IMR-90 (cell line): ENCODE data around the gene TCFL5. TPM values are rescaled to one million over a fixed set of nuclear protein-coding genes. Genes with fewer than 3 reads are reported as not detected.
A peak's percentile ranks its signal among the peaks of the same experiment; 100 is the strongest.

Experiments used
- ATAC-seq: fragments of 200-7000 bp; cut with Tn5 transposase; 2 replicates; pipeline ENCODE4 v1.9.1; 2020; ENCODE audit warnings: low read depth, mild to moderate bottlenecking, moderate library complexity
- BruUV-seq: library from RNA; stranded (reverse); fragments of 400-500 nt; replicated peaks from 2 replicates; lab custom pipeline; 2021; lab: Mats Ljungman, UMichigan
- CTCF ChIA-PET: fragments of 300-600 bp; formaldehyde crosslinking; extraction: SDS; loops from one replicate; lab custom pipeline; 2021; ENCODE audit warnings: antibody characterized with exemption; lab: Yijun Ruan, JAX
- POLR2A ChIA-PET: fragments of 300-600 bp; sonication (Branson Sonifier 250); formaldehyde crosslinking; loops from one replicate; lab custom pipeline; 2022; ENCODE audit warnings: antibody characterized with exemption; ENCODE audit not compliant: unreplicated experiment; lab: Charles Lee
- DNase-seq: peaks from one replicate; pipeline ENCODE4 v3.0.0; 2013
- H2AFZ ChIP-seq: replicated peaks from 2 replicates; pipeline ENCODE3; 2013; ENCODE audit warnings: low read length, mild to moderate bottlenecking; ENCODE audit not compliant: poor library complexity
- H2AK5ac ChIP-seq: 2 replicates; pipeline ENCODE4 v1.6.1; 2013; ENCODE audit warnings: low read depth, low read length, inconsistent platforms
- H2AK9ac ChIP-seq: replicated peaks from 2 replicates; pipeline ENCODE3; 2013; ENCODE audit warnings: mild to moderate bottlenecking, low read depth, low read length, moderate library complexity; ENCODE audit not compliant: poor library complexity
- H2BK120ac ChIP-seq: 2 replicates; pipeline ENCODE4 v1.6.1; 2013; ENCODE audit warnings: low read depth, low read length, inconsistent platforms
- H2BK15ac ChIP-seq: 3 replicates; pipeline ENCODE4 v1.6.1; 2013; ENCODE audit warnings: low read depth, low read length, inconsistent platforms
- H2BK20ac ChIP-seq: 2 replicates; pipeline ENCODE4 v1.6.1; 2013; ENCODE audit warnings: low read depth, mild to moderate bottlenecking, inconsistent platforms, low read length, moderate library complexity
- H2BK5ac ChIP-seq: 2 replicates; pipeline ENCODE4 v1.6.1; 2013; ENCODE audit warnings: mild to moderate bottlenecking, low read depth, low read length, inconsistent platforms; ENCODE audit not compliant: poor library complexity, severe bottlenecking
- H3K14ac ChIP-seq: replicated peaks from 2 replicates; pipeline ENCODE4 v1.6.1; 2013; ENCODE audit warnings: low read depth, low read length, inconsistent platforms
- H3K18ac ChIP-seq: 2 replicates; pipeline ENCODE4 v1.6.1; 2013; ENCODE audit warnings: low read depth, low read length, control low read depth
- H3K23ac ChIP-seq: 2 replicates; pipeline ENCODE4 v1.6.1; 2013; ENCODE audit warnings: low read depth, low read length, inconsistent platforms
- H3K27ac ChIP-seq: 2 replicates; pipeline ENCODE4 v1.5.1; 2013; ENCODE audit warnings: mild to moderate bottlenecking, control low read depth, low read length; ENCODE audit not compliant: insufficient read depth
- H3K27me3 ChIP-seq: 2 replicates; pipeline ENCODE4 v1.6.1; 2013; ENCODE audit warnings: low read length; ENCODE audit not compliant: control insufficient read depth, insufficient read depth
- H3K36me3 ChIP-seq: 2 replicates; pipeline ENCODE4 v1.6.1; 2013; ENCODE audit warnings: low read length, mixed read lengths; ENCODE audit not compliant: control insufficient read depth, insufficient read depth
- H3K4ac ChIP-seq: 2 replicates; pipeline ENCODE4 v1.6.1; 2013; ENCODE audit warnings: low read depth, low read length, inconsistent platforms
- H3K4me1 ChIP-seq: 2 replicates; pipeline ENCODE4 v1.6.1; 2013; ENCODE audit warnings: low read length, mixed read lengths; ENCODE audit not compliant: control insufficient read depth, insufficient read depth
- H3K4me2 ChIP-seq: 2 replicates; pipeline ENCODE4 v1.6.1; 2013; ENCODE audit warnings: low read depth, mild to moderate bottlenecking, control low read depth, low read length, moderate library complexity
- H3K4me3 ChIP-seq: 2 replicates; pipeline ENCODE4 v1.5.1; 2013; ENCODE audit warnings: low read depth, mild to moderate bottlenecking, control low read depth, low read length, moderate library complexity; ENCODE audit not compliant: insufficient read depth
- H3K56ac ChIP-seq: 2 replicates; pipeline ENCODE4 v1.6.1; 2013; ENCODE audit warnings: low read length, inconsistent platforms; ENCODE audit not compliant: insufficient read depth; ENCODE audit errors: extremely low read depth
- H3K79me1 ChIP-seq, 2 experiments: 2 replicates each; pipeline ENCODE4 v1.6.1; 2013; ENCODE audit warnings: low read length in 2 of 2, inconsistent platforms in 1 of 2, low read depth in 1 of 2
- H3K9ac ChIP-seq: 2 replicates; pipeline ENCODE4 v1.6.1; 2013; ENCODE audit warnings: low read depth, low read length, control low read depth
- H3K9me1 ChIP-seq: 2 replicates; pipeline ENCODE4 v1.6.1; 2013; ENCODE audit warnings: low read length, inconsistent platforms; ENCODE audit not compliant: insufficient read depth
- H3K9me3 ChIP-seq: 2 replicates; pipeline ENCODE4 v1.6.1; 2013; ENCODE audit warnings: low read length; ENCODE audit not compliant: control insufficient read depth, insufficient read depth
- H4K20me1 ChIP-seq: 2 replicates; pipeline ENCODE4 v1.6.1; 2013; ENCODE audit warnings: low read length, inconsistent platforms; ENCODE audit not compliant: insufficient read depth
- H4K5ac ChIP-seq: 2 replicates; pipeline ENCODE4 v1.6.1; 2013; ENCODE audit warnings: mild to moderate bottlenecking, low read depth, low read length, control low read depth
- H4K8ac ChIP-seq, 2 experiments: 2 replicates each; pipeline ENCODE4 v1.6.1; 2013; ENCODE audit warnings: low read depth in 2 of 2, low read length in 2 of 2, control low read depth in 1 of 2, inconsistent platforms in 1 of 2
- H4K91ac ChIP-seq: 2 replicates; pipeline ENCODE4 v1.6.1; 2013; ENCODE audit warnings: low read depth, low read length, inconsistent platforms; ENCODE audit not compliant: insufficient read depth
- MAZ ChIP-seq: IDR thresholded peaks from 2 replicates; pipeline ENCODE4 v1.6.1; 2012; ENCODE audit warnings: low read depth, mild to moderate bottlenecking, low read length, improper control_type of control experiment, moderate library complexity, borderline replicate concordance
- RFX5 ChIP-seq: IDR thresholded peaks from 2 replicates; pipeline ENCODE4 v1.8.0; 2012; ENCODE audit warnings: low read depth, mild to moderate bottlenecking, low read length, moderate library complexity
- WGBS, 2 experiments: methylation state at CpG; one replicate each; pipeline versions ENCODE4 v1.1.5 to v1.1.7; 2013; ENCODE audit warnings: missing lambda C conversion rate in 2 of 2; ENCODE audit not compliant: insufficient read length in 1 of 2; ENCODE audit errors: extremely low coverage in 2 of 2; 5-methylcytosine and 5-hydroxymethylcytosine counted together
- dilution Hi-C: fragments of 300-500 bp; cut with HindIII; formaldehyde crosslinking; loops from one replicate; pipeline ENCODE4 v1.14.3; 2018; ENCODE audit warnings: low sequenced_read_pairs; ENCODE audit not compliant: unreplicated experiment
- in situ Hi-C: fragments of 300-500 bp; cut with MboI; formaldehyde crosslinking; loops from 3 replicates; pipeline ENCODE4 v1.14.3; 2019; ENCODE audit warnings: low sequenced_read_pairs, inconsistent platforms, mixed read lengths
- intact Hi-C: fragments of 100-400 bp; cut with micrococcal nuclease; formaldehyde crosslinking; loops from 2 replicates; pipeline ENCODE4 v1.10.0; 2022
- polyA plus RNA-seq, 3 experiments: library from polyadenylated mRNA; depleted of rRNA; stranded (reverse); fragments of >200 nt; gene quantifications; 2 replicates each; pipeline ENCODE4 v1.2.3, GENCODE V29; 2012; ENCODE audit warnings: low replicate concordance in 1 of 3
- total RNA-seq: library from RNA; depleted of rRNA; stranded (reverse); fragments of >200 nt; gene quantifications from 2 replicates; pipeline ENCODE4 v1.2.3, GENCODE V29; 2012

TCFL5 gene
- total and polyA plus RNA-seq, 2 of the 4 experiments (the other 2 are of a cell fraction) = 6.0 to 8.2 TPM

GRCh38 chr20:62816031-62816883 is 45.4 kb downstream of the TCFL5 start:
- Histone ChIP-seq H2BK15ac (no peak overlapping the region), H3K4me3 (peak overlapping the region; percentile 18; the same call in 1 of the 2 replicates), H4K5ac (no peak overlapping the region), H4K20me1 (peaks cover 10% of the 10 kb centered on the region; the same call in 1 of the 2 replicates), H4K91ac (no peak overlapping the region), H3K27ac (no peak overlapping the region), H2BK120ac (no peak overlapping the region), H2AK5ac (no peak overlapping the region), H3K4ac (no peak overlapping the region), H3K27me3 (peaks cover 23% of the 10 kb centered on the region), H3K36me3 (peaks cover 16% of the 10 kb centered on the region; the same call in 1 of the 2 replicates), H3K18ac (no peak overlapping the region), H2AFZ (peak overlapping the region; percentile 81), H3K9me1 (no peaks in the 10 kb centered on the region), H2AK9ac (peak overlapping the region; percentile 90), H3K14ac (no peak overlapping the region), H3K9me3 (no peaks in the 10 kb centered on the region), H4K8ac (no peak overlapping the region), H2BK20ac (no peak overlapping the region), H2BK5ac (no peak overlapping the region), H3K23ac (no peak overlapping the region), H3K56ac (no peak overlapping the region), H3K4me2 (peak overlapping the region; percentile 60), H3K79me1 (no peaks in the 10 kb centered on the region), H3K4me1 (peaks cover 20% of the 10 kb centered on the region), H3K9ac (no peak overlapping the region)
- ChIA-PET CTCF (no interaction called here), POLR2A (no interaction called here)
- ATAC-seq (peak; percentile 38), DNase-seq (peak; percentile 17)
- intact Hi-C loops = no loop called here
- in situ Hi-C loops = no loop called here
- TF ChIP-seq MAZ = peak; percentile 54; the same call in 1 of the 2 replicates
- no peak for TF ChIP-seq RFX5
- dilution Hi-C loops = no loop called here
- no TSS peak for BruUV-seq
- WGBS, 2 experiments = 10% methylated on average over 31 of the region's 57 CpGs; no CpG with 5 or more reads in 1 of the 2 experiments
